Ishikawa (cell line): ENCODE data around the gene CHST12.

Source experiments
- CEBPB ChIP-seq: IDR thresholded peaks from 2 replicates; pipeline ENCODE4 v1.6.1; 2012
- CREB1 ChIP-seq: IDR thresholded peaks from 2 replicates; pipeline ENCODE4 v1.6.1; 2012; ENCODE audit warnings: low read depth
- EGR1 ChIP-seq: IDR thresholded peaks from 2 replicates; pipeline ENCODE4 v1.6.1; 2012
- EP300 ChIP-seq: IDR thresholded peaks from 2 replicates; pipeline ENCODE4 v1.6.1; 2012; ENCODE audit warnings: borderline replicate concordance
- FOXM1 ChIP-seq: IDR thresholded peaks from 2 replicates; pipeline ENCODE4 v1.6.1; 2012; ENCODE audit warnings: low read depth, borderline replicate concordance
- NFIC ChIP-seq: IDR thresholded peaks from 2 replicates; pipeline ENCODE4 v1.6.1; 2012
- RAD21 ChIP-seq: IDR thresholded peaks from 2 replicates; pipeline ENCODE4 v1.6.1; 2012; ENCODE audit warnings: low read depth
- TAF1 ChIP-seq: IDR thresholded peaks from 2 replicates; pipeline ENCODE4 v1.6.1; 2012; ENCODE audit warnings: low read depth, mild to moderate bottlenecking
- TCF12 ChIP-seq: IDR thresholded peaks from 2 replicates; pipeline ENCODE4 v1.6.1; 2012; ENCODE audit warnings: low read depth
- TEAD4 ChIP-seq: IDR thresholded peaks from 2 replicates; pipeline ENCODE4 v1.6.1; 2012
- YY1 ChIP-seq: IDR thresholded peaks from 2 replicates; pipeline ENCODE4 v1.6.1; 2012; ENCODE audit warnings: low read depth
- ZBTB7A ChIP-seq: IDR thresholded peaks from 2 replicates; pipeline ENCODE4 v1.6.1; 2012; ENCODE audit warnings: low read depth
- TF ChIP-seq, protein P1 (sequence below): IDR thresholded peaks from 2 replicates; pipeline ENCODE4 v1.6.1; 2012
- TF ChIP-seq, protein P2 (sequence below): IDR thresholded peaks from 2 replicates; pipeline ENCODE4 v1.6.1; 2012
- TF ChIP-seq, protein P3 (sequence below): IDR thresholded peaks from 2 replicates; pipeline ENCODE4 v1.6.1; 2012; ENCODE audit warnings: low read depth, mild to moderate bottlenecking

CHST12 gene

DNA sequence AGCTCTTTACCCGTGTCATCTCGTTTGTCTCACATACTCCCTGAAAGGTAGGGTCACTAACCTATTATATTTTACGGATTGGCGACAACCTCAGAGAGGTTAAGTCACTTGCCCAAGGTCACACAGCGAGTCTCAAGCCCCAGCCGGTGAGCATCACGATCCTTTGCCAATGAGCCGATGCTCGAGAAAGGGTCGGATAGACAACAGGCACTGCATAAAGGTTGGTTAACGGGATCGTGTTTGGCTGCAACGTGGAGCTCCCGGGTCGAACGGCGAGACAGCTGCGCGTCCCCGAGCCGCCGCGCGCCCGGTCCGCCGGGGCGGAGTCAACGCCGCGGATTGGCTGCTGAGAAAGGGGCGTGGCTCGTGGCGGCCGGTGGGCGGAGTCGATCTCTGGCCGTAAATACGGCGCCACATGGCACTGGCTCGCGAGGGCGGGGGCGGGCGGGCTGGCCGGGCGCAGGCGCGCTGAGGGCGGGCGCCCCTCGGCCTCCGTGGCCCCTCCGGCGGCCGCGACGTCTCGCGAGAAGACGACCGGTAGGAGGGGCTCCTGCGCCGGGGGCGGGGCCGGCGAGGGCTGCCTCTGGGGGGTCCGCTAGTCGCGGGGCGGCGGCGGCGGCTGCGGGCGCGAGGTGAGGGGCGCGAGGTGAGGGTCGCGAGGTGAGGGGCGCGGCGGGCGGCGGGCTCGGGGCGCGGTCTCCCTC, at the start of gene CHST12:
Gene CHST12 (plus strand): TSS at position 598 of the 704 bp plus-strand sequence. CDS start 29,029 bp downstream, outside the sequence.
- TF ChIP-seq ZBTB7A (no peak), EP300 (no peak), EGR1 (peak; percentile 60; the same call in 1 of the 2 replicates), YY1 (no peak), CREB1 (no peak), TCF12 (0 out of 2 replicates have a peak, but pooled peaks have one; percentile 17), FOXM1 (no peak), TAF1 (peak; percentile 64; the same call in 1 of the 2 replicates), TEAD4 (no peak)
- TF ChIP-seq, protein P1, sequence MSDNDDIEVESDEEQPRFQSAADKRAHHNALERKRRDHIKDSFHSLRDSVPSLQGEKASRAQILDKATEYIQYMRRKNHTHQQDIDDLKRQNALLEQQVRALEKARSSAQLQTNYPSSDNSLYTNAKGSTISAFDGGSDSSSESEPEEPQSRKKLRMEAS = peak; percentile 90
- TF ChIP-seq, protein P2, sequence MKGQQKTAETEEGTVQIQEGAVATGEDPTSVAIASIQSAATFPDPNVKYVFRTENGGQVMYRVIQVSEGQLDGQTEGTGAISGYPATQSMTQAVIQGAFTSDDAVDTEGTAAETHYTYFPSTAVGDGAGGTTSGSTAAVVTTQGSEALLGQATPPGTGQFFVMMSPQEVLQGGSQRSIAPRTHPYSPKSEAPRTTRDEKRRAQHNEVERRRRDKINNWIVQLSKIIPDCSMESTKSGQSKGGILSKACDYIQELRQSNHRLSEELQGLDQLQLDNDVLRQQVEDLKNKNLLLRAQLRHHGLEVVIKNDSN = peak; percentile 51; the same call in 1 of the 2 replicates
- TF ChIP-seq, protein P3, sequence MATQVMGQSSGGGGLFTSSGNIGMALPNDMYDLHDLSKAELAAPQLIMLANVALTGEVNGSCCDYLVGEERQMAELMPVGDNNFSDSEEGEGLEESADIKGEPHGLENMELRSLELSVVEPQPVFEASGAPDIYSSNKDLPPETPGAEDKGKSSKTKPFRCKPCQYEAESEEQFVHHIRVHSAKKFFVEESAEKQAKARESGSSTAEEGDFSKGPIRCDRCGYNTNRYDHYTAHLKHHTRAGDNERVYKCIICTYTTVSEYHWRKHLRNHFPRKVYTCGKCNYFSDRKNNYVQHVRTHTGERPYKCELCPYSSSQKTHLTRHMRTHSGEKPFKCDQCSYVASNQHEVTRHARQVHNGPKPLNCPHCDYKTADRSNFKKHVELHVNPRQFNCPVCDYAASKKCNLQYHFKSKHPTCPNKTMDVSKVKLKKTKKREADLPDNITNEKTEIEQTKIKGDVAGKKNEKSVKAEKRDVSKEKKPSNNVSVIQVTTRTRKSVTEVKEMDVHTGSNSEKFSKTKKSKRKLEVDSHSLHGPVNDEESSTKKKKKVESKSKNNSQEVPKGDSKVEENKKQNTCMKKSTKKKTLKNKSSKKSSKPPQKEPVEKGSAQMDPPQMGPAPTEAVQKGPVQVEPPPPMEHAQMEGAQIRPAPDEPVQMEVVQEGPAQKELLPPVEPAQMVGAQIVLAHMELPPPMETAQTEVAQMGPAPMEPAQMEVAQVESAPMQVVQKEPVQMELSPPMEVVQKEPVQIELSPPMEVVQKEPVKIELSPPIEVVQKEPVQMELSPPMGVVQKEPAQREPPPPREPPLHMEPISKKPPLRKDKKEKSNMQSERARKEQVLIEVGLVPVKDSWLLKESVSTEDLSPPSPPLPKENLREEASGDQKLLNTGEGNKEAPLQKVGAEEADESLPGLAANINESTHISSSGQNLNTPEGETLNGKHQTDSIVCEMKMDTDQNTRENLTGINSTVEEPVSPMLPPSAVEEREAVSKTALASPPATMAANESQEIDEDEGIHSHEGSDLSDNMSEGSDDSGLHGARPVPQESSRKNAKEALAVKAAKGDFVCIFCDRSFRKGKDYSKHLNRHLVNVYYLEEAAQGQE = no peak

DNA sequence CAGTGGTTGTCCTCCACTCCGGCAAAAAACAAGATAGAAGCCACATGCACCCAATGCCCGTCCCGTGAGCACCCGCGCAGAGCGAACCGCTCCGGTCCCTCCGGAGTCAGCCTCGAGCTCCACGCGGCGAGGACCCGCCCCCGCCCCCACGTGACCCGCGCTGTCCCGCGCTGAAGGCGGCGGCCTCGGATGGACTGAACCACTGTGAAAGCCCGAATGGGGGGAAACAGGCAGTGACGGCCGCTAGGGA, 49.5 kb upstream of the CHST12 start:
- TF ChIP-seq NFIC (no peak), TEAD4 (no peak; the same call in 1 of the 2 replicates), EP300 (no peak), EGR1 (peak; percentile 95), YY1 (no peak), TAF1 (peak; percentile 77), ZBTB7A (no peak), TCF12 (peak; percentile 72; the same call in 1 of the 2 replicates), FOXM1 (no peak), CEBPB (no peak), RAD21 (no peak), CREB1 (no peak)
- TF ChIP-seq, protein P3 = no peak
- TF ChIP-seq, protein P1 = peak; percentile 100
- TF ChIP-seq, protein P2 = peak; percentile 100

DNA sequence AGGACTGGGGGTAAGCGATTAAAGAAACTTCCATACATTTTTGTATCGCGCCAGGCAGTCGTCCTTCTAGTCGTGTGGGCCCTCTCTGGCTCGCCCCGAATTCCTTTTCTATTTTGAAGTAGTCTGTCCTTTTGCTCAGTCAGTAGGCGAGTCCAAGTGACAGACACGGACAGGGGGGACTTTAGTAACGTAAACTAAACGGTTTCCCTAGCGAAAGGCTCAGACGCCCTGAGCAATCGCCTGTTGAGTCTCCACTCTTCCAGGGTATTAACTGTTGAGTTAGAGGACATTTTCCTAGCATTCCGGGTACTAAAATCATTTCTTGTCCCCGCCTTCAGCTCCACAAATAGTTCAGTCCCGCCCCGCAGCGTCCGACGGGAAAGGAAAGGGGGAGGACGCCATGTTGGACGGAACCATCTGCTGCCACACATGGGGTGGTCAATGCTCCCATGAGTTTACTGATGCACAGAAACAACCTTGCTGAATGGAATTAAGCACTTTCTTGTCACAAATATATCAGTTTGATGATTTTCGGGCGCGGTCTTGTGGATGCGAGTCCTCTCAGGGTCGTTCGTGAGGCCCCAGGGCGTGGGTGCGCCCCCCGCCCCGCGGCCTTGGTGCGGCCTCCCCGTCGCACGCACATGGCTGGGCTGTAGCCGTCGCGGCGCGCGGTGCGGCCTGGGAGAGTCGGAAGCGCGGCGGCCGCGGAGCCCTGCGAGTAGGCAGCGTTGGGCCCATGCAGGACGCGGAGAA, 49.0 kb upstream of the CHST12 start, which contains the start of gene EIF3B:
Gene EIF3B (plus strand): TSS at position 642 of the 753 bp plus-strand sequence. CDS start 95 bp downstream, at position 737.
- TF ChIP-seq TAF1 (peak; percentile 74), FOXM1 (peak; percentile 56; the same call in 1 of the 2 replicates), YY1 (peak; percentile 94), TEAD4 (no peak), ZBTB7A (0 out of 2 replicates have a peak, but pooled peaks have one; percentile 16), CEBPB (no peak), EP300 (peak; percentile 66), RAD21 (no peak), TCF12 (no peak; the same call in 1 of the 2 replicates), NFIC (no peak), CREB1 (no peak; the same call in 1 of the 2 replicates), EGR1 (0 out of 2 replicates have a peak, but pooled peaks have one; percentile 38)
- TF ChIP-seq, protein P2 = peak; percentile 59
- TF ChIP-seq, protein P3 = no peak
- TF ChIP-seq, protein P1 = peak; percentile 96
